PC-3 (cell line): ENCODE results near the gene CDK5. TPM values are rescaled to one million over a fixed set of nuclear protein-coding genes. Genes with fewer than 3 reads are reported as not detected.

Experiments used
- ATAC-seq: fragments of 200-7000 bp; cut with Tn5 transposase; 2 replicates; pipeline ENCODE4 v1.9.1; 2020; ENCODE audit warnings: mild to moderate bottlenecking, moderate library complexity
- BruUV-seq: library from RNA; stranded (reverse); fragments of 400-500 nt; replicated peaks from 2 replicates; lab custom pipeline; 2021; lab: Mats Ljungman, UMichigan
- CTCF ChIA-PET: fragments of 300-600 bp; sonication (Branson Sonifier 250); formaldehyde crosslinking; loops from one replicate; lab custom pipeline; 2022; ENCODE audit warnings: antibody characterized with exemption; lab: Charles Lee
- POLR2A ChIA-PET: fragments of 300-600 bp; sonication (Branson Sonifier 250); formaldehyde crosslinking; loops from one replicate; lab custom pipeline; 2022; ENCODE audit warnings: antibody characterized with exemption; ENCODE audit not compliant: unreplicated experiment; lab: Charles Lee
- DNase-seq: peaks from one replicate; pipeline ENCODE4 v3.0.0-alpha.2; 2015
- H2AFZ ChIP-seq: fragments of 300-600 bp; sonication (generic); 2 replicates; pipeline ENCODE4 v1.6.0; 2016; ENCODE audit warnings: antibody characterized with exemption, low read length
- H3F3A ChIP-seq: fragments of 300-600 bp; sonication (generic); one replicate; pipeline ENCODE4 v1.6.0; 2017; ENCODE audit warnings: antibody characterized with exemption, low read length, control low read depth, mild to moderate bottlenecking; ENCODE audit not compliant: unreplicated experiment
- H3K27ac ChIP-seq: fragments of 300-600 bp; sonication (generic); 2 replicates; pipeline ENCODE4 v1.5.1; 2016; ENCODE audit warnings: mild to moderate bottlenecking, low read length
- H3K27me3 ChIP-seq: fragments of 300-600 bp; sonication (generic); 2 replicates; pipeline ENCODE4 v1.6.1; 2016; ENCODE audit warnings: low read length, mixed read lengths
- H3K36me3 ChIP-seq: fragments of 300-600 bp; sonication (generic); 2 replicates; pipeline ENCODE4 v1.6.1; 2016; ENCODE audit warnings: low read depth, mixed run types, low read length, mixed read lengths
- H3K4me1 ChIP-seq: fragments of 300-600 bp; sonication (generic); 2 replicates; pipeline ENCODE4 v1.5.1; 2016; ENCODE audit warnings: low read length; ENCODE audit not compliant: insufficient read depth
- H3K4me2 ChIP-seq: fragments of 300-600 bp; sonication (generic); 2 replicates; pipeline ENCODE4 v1.6.0; 2016; ENCODE audit warnings: low read length
- H3K4me3 ChIP-seq: fragments of 300-600 bp; sonication (generic); 2 replicates; pipeline ENCODE4 v1.5.1; 2016; ENCODE audit warnings: mild to moderate bottlenecking, low read length, mixed read lengths
- H3K79me2 ChIP-seq: fragments of 300-600 bp; sonication (generic); 2 replicates; pipeline ENCODE4 v1.6.1; 2017; ENCODE audit warnings: low read length, mixed read lengths
- H3K9ac ChIP-seq: fragments of 300-600 bp; sonication (generic); 2 replicates; pipeline ENCODE4 v1.6.0; 2016; ENCODE audit warnings: mild to moderate bottlenecking, low read length
- H3K9me2 ChIP-seq: fragments of 300-600 bp; sonication (generic); replicated peaks from 2 replicates; pipeline ENCODE4 v1.6.1; 2016; ENCODE audit warnings: mixed run types, low read length, mixed read lengths
- H3K9me3 ChIP-seq: fragments of 300-600 bp; sonication (generic); 2 replicates; pipeline ENCODE4 v1.6.1; 2016; ENCODE audit warnings: low read length, mixed read lengths
- H4K20me1 ChIP-seq: fragments of 300-600 bp; sonication (generic); 2 replicates; pipeline ENCODE4 v1.6.1; 2016; ENCODE audit warnings: low read length, mixed read lengths
- CTCF ChIP-seq: fragments of 300-600 bp; sonication (generic); conservative IDR thresholded peaks from 2 replicates; pipeline ENCODE4 v1.5.1; 2017; ENCODE audit warnings: antibody characterized with exemption, low read depth, mild to moderate bottlenecking, low read length
- EZH2 ChIP-seq: fragments of 300-600 bp; sonication (generic); IDR thresholded peaks from one replicate; pipeline ENCODE4 v1.6.1; 2017; ENCODE audit warnings: antibody characterized with exemption, mild to moderate bottlenecking, low read length; ENCODE audit not compliant: unreplicated experiment
- EZH2phosphoT487 ChIP-seq: fragments of 300-600 bp; sonication (generic); IDR thresholded peaks from 2 replicates; pipeline ENCODE4 v1.6.1; 2018; ENCODE audit warnings: mild to moderate bottlenecking, antibody characterized with exemption, low read length, borderline replicate concordance
- intact Hi-C: fragments of 100-400 bp; cut with micrococcal nuclease; formaldehyde crosslinking; loops from 2 replicates; pipeline ENCODE4 v1.9.0; 2023
- total RNA-seq: library from RNA; depleted of rRNA; stranded (reverse); fragments of >200 nt; gene quantifications from 2 replicates; pipeline ENCODE4 v1.2.3, GENCODE V29; 2014

The CDK5 gene
- total RNA-seq, 1 experiment from 2014 or later: 40.1 TPM

- CTCF ChIA-PET: interaction anchor here (0.9 kb wide), 1 partner anchor 10 kb away, joined by 4 read pairs; no protein-coding TSS in a partner anchor
- no peak overlapping the region for H3K4me3 ChIP-seq
- H3K27me3 ChIP-seq: no peaks in the 10 kb centered on the region
- no peaks in the 10 kb centered on the region for H3K36me3 ChIP-seq
- no peaks in the 10 kb centered on the region for H3K79me2 ChIP-seq
- POLR2A ChIA-PET: no interaction called here
- intact Hi-C loops: no loop called here
- H3K4me2 ChIP-seq: no peak overlapping the region
- no peaks in the 10 kb centered on the region for H4K20me1 ChIP-seq
- DNase-seq (no peak), ATAC-seq (no peak)
- no peak overlapping the region for H2AFZ ChIP-seq
- H3K27ac ChIP-seq: no peak overlapping the region
- no peak overlapping the region for H3K9ac ChIP-seq
- TF ChIP-seq EZH2 (no peak), CTCF (no peak), EZH2phosphoT487 (no peak)
- no TSS peak for BruUV-seq
- H3K9me2 ChIP-seq: no peaks in the 10 kb centered on the region
- no peaks in the 10 kb centered on the region for H3F3A ChIP-seq
- peaks cover 9% of the 10 kb centered on the region for H3K4me1 ChIP-seq
- H3K9me3 ChIP-seq: no peaks in the 10 kb centered on the region
Measured at GRCh38 chr7:151008143-151008510, 49.6 kb downstream of the CDK5 start.

DNA sequence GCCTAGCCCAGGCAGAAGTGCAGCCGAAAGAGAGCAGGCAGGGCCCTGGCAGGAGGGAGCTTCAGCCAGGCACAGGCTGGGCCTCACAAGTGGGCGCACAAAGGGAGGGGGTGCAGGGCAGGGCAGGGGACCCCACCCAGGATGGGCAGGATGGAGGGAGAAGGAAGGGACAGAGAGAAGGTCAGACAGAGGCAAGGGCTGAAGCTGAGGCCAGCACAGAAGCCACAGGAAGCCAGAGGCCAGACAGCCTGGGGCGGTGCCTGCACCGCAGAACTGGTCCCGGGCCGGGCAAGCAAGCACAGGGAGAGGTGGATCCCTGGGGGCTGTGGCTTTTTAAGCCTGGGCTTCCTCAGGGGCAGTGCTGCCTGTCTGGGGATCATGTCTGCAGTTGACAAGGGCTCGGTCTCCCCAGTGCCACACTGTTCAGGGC is 50.2 kb downstream of the CDK5 start:
- intact Hi-C loops: no loop called here
- Histone ChIP-seq H3F3A (no peaks in the 10 kb centered on the region), H3K79me2 (no peaks in the 10 kb centered on the region), H3K36me3 (no peaks in the 10 kb centered on the region), H3K4me1 (peaks cover 9% of the 10 kb centered on the region), H3K4me2 (no peak overlapping the region), H4K20me1 (no peaks in the 10 kb centered on the region), H3K9me2 (no peaks in the 10 kb centered on the region), H2AFZ (no peak overlapping the region), H3K4me3 (no peak overlapping the region), H3K9me3 (no peaks in the 10 kb centered on the region), H3K27me3 (no peaks in the 10 kb centered on the region), H3K9ac (no peak overlapping the region), H3K27ac (no peak overlapping the region)
- DNase-seq (no peak), ATAC-seq (0 out of 2 replicates have a peak, but pooled peaks have one; percentile 14)
- ChIA-PET CTCF (interaction anchor here (0.9 kb wide), 1 partner anchor 11 kb away, joined by 4 read pairs; no protein-coding TSS in a partner anchor), POLR2A (no interaction called here)
- no TSS peak for BruUV-seq
- no peak for TF ChIP-seq CTCF
- no peak for TF ChIP-seq EZH2phosphoT487
- no peak for TF ChIP-seq EZH2

DNA sequence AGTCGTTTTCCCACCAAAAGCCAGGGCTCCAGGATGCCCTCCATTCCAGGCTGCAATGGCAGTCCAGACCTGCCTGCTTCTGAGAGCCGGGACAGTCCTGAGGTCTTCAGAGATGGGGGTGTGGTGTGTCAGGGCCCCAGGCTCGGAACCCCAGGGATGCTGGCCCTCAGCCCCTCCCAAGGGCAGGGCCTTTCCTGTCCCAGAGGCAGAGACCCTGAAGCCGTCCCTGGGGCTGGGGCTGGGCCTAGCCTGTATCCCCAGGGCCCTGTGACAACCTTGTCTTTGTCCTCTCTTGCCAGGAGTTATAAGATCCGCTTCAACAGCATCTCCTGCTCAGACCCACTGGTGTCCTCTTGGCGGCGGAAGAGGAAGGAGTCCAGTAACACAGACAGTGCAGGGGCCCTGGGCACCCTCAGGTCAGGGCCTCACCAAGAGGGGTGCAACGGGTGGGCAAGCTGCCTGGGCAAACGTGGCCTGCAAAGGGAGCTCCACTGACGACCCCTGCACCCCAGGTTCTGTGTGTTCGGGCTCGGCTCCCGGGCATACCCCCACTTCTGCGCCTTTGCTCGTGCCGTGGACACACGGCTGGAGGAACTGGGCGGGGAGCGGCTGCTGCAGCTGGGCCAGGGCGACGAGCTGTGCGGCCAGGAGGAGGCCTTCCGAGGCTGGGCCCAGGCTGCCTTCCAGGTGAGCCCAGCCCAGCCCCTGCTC is 51.0 kb downstream of the CDK5 start:
- no TSS peak for BruUV-seq
- H3K4me3 ChIP-seq: no peak overlapping the region
- no peaks in the 10 kb centered on the region for H3K9me2 ChIP-seq
- H3K36me3 ChIP-seq: no peaks in the 10 kb centered on the region
- no peaks in the 10 kb centered on the region for H3K79me2 ChIP-seq
- DNase-seq (no peak), ATAC-seq (no peak)
- no peak overlapping the region for H3K9ac ChIP-seq
- no peaks in the 10 kb centered on the region for H3K9me3 ChIP-seq
- no peaks in the 10 kb centered on the region for H4K20me1 ChIP-seq
- CTCF ChIA-PET: no interaction called here
- no peaks in the 10 kb centered on the region for H3K27me3 ChIP-seq
- H3K4me1 ChIP-seq: peaks cover 9% of the 10 kb centered on the region
- no peak for TF ChIP-seq CTCF
- no peak for TF ChIP-seq EZH2
- TF ChIP-seq EZH2phosphoT487: no peak
- no peak overlapping the region for H3K27ac ChIP-seq
- H3F3A ChIP-seq: no peaks in the 10 kb centered on the region
- intact Hi-C loops: no loop called here
- POLR2A ChIA-PET: no interaction called here
- H3K4me2 ChIP-seq: no peak overlapping the region
- no peak overlapping the region for H2AFZ ChIP-seq
